SKM-1 (cell line): ENCODE measurements around the gene COL18A1.

Experiments
- DNase-seq: peaks from one replicate; lab custom pipeline; 2025; ENCODE audit not compliant: unreplicated experiment; lab: John Stamatoyannopoulos, UW

Gene COL18A1

DNA sequence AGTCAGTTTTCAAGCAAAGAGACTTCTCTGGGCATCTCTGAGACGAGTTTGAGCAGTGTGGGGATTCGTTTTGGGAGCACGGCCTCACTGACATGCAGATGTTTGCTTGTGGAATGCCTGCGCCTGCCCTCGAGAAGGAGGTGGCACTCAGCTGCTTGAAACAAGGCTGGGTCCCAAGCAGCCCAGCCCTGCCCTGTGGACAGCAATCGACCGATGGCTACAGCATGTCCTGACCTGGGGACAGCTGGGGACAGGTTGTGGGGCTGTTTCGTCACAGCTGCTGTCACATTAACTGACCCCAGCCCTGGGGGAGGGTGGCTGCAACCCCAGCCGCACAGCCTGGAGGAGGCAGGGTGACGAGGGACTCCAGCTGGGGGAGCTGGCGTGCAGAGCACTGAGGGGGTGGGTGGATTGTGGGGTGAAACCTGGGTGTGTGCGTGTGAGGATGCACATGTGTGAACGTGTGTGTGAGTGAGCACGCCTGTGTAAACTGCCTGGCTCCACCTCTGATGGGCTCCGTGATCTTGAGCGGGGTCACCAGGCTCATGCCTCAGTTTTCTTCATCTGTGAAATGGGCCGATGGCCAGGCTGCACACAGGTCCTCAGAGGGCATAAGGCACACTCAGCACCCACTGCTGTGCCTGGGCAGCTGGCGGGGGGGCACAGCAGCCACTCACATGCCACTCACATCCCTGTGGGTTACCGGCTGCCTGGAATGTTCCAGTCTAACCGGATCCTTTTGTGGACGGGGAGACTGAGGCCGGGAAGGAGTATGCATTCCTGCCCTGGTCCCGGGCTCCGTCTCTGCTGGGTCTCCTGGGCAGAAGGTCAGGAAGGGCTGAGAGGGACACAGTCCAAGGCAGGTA, 49.3 kb downstream of the COL18A1 start:
- no peak for DNase-seq

DNA sequence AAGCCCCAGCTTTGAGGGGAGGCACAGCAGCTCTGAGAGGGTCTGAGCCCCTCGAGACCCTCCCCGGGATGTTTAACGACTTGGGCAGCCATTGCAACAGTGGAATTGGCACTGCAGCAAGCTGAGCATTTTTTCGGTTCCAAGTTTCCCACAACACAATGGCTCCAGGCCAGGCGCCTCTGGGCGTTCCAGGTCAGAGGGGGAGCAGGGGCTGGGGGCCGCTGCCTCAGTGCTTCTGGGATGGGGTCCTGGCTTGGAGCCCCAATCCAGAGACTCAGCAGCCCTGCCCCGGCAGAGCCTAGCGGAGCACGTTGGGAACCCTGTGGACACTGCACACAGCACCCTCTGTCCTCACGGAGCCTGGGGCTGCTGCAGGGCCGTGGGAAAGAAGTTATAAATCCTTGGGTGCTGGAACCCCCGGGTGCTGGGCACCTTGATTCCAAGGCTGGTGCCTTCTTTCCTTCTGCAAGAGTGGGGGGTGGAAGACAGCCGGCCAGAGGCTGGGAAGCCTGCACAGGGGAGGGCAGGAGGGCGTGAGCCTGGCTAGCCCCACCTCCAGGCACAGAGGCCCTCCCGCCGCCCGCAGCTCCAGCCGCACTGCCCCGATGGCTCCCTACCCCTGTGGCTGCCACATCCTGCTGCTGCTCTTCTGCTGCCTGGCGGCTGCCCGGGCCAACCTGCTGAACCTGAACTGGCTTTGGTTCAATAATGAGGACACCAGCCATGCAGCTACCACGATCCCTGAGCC, 50.1 kb downstream of the COL18A1 start:
- no peak for DNase-seq

DNA sequence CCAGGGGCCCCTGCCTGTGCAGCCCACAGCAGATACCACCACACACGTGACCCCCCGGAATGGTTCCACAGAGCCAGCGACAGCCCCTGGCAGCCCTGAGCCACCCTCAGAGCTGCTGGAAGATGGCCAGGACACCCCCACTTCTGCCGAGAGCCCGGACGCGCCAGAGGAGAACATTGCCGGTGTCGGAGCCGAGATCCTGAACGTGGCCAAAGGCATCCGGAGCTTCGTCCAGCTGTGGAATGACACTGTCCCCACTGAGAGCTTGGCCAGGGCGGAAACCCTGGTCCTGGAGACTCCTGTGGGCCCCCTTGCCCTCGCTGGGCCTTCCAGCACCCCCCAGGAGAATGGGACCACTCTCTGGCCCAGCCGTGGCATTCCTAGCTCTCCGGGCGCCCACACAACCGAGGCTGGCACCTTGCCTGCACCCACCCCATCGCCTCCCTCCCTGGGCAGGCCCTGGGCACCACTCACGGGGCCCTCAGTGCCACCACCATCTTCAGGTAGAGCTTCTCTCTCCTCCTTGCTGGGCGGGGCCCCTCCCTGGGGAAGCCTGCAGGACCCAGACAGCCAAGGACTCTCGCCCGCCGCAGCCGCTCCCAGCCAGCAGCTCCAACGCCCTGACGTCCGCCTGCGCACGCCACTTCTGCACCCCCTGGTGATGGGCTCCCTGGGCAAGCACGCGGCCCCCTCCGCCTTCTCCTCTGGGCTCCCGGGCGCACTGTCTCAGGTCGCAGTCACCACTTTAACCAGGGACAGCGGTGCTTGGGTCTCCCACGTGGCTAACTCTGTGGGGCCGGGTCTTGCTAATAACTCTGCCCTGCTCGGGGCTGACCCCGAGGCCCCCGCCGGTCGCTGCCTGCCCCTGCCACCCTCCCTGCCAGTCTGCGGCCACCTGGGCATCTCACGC, 51.0 kb downstream of the COL18A1 start:
- DNase-seq: no peak

DNA sequence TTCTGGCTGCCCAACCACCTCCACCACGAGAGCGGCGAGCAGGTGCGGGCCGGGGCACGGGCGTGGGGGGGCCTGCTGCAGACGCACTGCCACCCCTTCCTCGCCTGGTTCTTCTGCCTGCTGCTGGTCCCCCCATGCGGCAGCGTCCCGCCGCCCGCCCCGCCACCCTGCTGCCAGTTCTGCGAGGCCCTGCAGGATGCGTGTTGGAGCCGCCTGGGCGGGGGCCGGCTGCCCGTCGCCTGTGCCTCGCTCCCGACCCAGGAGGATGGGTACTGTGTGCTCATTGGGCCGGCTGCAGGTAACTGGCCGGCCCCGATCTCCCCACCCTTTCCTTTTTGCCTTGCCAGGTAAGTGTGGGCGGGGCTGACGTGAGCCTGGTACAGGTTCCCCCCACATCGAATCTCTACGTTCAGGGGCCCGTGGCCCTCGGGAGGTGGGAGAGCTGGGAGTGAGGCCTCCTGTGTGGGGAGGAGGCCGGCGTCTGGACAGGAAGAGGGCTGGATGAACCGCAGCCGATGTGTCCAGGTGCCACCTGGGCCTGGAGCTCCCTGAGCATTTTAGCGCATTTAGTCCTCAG, 51.7 kb downstream of the COL18A1 start:
- no peak for DNase-seq

DNA sequence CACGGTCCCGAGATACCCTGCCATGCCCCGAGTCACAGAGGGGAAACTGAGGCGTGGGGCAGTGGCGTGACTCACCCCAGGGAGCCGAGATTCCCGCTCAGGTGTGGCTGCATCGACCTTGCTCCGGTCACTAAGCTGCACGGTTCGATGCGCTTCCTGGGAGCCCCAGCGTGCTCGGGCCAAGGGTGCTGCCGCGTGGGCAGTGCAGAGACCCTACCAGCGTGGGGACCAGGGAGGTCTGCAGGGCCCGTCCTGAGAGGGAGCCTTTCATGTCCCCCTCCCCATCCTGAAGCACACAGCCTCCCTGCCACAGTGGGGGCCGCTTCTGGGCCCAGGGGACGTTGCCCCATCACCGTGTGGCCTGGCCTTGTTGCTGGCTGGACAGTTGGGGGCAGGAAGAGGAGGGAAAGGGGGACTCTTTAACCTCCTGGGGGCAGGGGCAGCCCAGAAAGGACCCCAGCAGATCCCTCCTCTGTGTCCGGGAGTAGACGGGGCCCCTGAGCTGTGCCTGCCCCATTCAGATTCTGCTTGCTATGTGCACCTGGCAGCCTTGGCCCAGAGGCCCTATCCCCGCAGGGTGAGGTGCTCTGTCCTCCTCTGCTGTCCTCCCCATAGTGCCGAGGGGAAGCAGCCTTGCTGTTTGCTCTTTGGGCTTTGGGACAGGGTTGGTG, 52.3 kb downstream of the COL18A1 start:
- no peak for DNase-seq

DNA sequence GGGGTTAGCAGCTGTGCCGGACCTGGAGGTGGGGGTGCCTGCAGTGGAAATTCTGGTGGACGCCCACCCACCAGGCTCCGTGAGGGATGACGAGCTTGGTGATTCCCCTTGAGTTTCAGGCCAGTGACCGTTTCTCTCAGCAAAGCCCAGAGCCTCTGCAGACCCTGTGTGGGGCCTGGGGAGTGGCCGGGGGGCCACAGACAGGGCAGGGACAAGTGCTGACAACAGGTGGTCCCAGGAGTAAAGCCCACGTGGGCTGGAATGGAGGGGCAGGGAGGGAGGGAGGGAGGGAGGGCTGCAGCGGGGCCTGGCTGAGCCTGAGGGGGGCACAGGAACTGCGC, 52.8 kb downstream of the COL18A1 start:
- DNase-seq: no peak

GRCh38 chr21:45458281-45459170, 53.6 kb downstream of the COL18A1 start:
- DNase-seq: no peak

GRCh38 chr21:45459171-45460010, 54.4 kb downstream of the COL18A1 start:
- DNase-seq: no peak

DNA sequence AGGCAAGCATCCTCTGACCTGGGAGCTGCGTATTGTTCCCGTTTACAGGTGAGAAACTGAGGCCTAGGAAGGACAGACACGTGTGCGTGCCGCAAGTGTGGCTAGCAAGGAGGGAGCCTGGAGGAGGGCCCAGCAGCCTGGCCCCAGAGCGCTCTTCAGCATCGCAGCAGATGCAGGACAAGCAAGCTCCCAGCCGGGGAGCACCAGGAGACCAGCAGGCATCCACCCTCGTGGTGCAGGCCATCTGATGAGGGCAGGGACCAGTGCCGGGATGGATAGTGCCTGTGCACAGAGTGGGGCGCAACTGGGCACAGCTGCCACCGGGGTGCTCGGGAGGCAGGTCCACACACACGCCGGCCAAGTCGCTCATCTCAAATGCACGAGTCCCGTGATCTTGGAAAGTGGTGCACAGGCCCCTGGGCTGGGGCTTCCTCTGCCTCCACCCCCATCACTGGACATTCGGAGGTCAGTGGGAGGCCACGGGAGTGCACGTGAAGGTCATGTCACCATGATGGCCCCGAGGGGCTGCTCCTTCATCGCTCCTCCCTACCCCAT, 55.1 kb downstream of the COL18A1 start:
- DNase-seq: no peak

DNA sequence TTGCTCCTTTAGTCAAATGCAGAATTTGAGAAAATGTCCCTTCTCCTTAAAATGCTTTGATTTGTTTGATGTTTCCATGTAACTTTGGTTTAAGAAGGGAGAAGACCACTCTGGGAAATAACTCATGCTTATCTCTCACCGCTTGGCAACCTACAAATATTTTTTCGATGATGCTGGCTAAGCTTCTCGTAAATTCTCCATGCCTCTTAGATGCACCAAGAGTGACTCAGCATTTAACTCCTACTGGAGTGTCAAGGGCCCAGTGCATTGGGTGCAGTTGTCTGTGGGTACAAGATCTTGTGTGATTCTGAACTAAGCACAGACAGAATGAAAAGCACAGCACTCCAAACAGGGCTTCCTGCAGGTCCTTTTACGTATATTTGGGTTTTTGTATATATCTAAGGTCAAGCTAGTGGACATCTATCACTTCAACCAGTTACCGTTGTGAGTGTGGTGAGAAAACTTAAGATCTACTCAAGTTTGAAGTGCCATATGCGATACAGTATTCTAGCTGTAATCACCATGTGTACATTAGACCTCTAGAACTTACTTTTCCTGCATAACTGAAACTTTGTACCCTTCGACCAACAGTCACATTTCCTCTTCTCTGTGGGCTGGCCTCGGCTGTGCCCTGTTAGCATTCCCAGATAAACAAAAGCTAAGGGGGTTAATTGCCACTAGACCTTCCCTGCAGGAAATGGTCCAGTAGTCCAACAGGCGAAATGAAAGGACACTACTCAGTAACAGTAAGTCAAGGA, 55.8 kb downstream of the COL18A1 start:
- DNase-seq: no peak

DNA sequence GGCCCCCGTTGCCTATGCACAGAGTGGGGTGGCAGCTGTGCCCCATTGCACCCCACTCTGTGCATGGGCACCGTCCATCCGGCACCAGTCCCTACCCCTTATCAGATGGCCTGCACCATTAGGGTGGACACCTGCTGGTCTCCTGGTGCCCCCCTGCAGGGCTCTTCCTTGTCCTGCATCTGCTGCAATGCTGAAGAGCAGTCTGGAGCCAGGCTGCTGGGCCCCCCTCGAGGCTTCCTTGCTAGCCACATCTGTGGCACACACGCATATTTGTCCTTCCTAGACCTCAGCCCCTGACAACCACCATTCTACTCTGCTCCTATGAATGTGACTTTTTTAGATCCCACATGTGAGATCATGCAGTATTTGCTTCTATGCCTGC, 56.4 kb downstream of the COL18A1 start:
- no peak for DNase-seq

- no peak for DNase-seq
These were observed 56.9 kb downstream of the COL18A1 start for GRCh38 chr21:45461806-45462341.

DNA sequence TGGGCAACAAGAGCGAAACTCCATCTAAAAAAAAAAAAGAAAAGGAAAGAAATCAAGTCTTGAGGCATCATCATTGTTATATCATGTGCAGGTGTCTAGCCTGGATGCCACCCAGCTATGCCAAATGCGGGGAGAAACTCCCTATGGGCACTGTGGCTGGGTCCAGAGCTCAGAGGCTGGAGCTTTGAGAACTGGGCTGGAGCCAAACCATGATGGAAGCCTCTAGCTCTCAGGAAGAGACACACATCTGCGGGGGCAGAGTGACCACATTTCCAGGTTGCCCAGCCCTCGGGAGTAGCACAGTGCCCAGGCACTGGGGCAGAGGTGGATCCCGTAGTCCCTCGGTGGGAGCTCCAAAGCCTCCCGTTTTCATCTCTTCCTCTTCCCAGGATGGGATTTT, 58.9 kb downstream of the COL18A1 start:
- DNase-seq: no peak

- no peak for DNase-seq
These were observed 59.3 kb downstream of the COL18A1 start for GRCh38 chr21:45464309-45464708.

- DNase-seq: no peak
These were observed 60.1 kb downstream of the COL18A1 start for GRCh38 chr21:45465105-45465504.

GRCh38 chr21:45465611-45466329, 60.8 kb downstream of the COL18A1 start:
- DNase-seq: no peak
